Measurements from ENCODE around the gene CCDC47.
"Not testable (repeated sequence)": the region's sequence is repeated elsewhere in the genome, so short reads cannot be mapped to it uniquely, and the experiment has no call there.

CCDC47 gene

DNA sequence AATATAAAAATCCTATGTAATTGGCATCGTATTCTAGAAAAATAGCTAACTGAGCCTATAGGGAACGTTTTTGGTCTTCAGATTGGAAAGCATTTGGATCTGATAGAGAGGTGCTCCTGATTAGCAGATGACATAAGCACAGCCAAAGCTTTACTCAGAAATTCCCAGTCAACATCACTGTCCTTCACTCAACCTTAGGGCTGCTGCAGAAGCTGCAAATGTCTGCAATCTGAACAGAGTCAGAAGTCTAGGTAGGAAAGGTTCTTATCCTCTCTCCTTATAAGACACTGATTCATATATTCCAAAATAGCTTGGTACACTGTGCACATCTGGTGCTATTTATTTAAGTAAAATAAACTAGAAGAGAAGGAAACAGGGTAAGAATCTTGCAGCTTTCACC, 51.0 kb downstream of the CCDC47 start:
- DNase-seq (ENCODE audit: low read depth), result no peak

DNA sequence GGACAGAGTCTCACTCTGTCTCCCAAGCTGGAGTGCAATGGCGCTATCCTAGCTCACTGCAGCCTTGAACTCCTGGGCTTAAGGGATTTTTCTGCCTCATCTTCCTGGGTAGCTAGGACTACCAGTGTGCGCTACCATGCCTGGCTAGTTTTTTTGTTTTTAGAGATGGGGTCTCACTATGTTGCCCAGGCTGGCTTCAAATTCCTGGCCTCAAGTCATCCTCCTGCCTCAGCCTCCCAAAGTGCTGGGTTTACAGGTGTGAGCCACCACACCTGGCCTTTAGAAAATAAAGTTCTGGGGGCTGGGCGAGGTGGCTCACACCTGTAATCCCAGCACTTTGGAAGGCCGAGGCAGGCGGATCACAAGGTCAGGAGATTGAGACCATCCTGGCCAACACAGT, 53.2 kb downstream of the CCDC47 start:
- DNase-seq (ENCODE audit: low read depth), result not testable (repeated sequence)

DNA sequence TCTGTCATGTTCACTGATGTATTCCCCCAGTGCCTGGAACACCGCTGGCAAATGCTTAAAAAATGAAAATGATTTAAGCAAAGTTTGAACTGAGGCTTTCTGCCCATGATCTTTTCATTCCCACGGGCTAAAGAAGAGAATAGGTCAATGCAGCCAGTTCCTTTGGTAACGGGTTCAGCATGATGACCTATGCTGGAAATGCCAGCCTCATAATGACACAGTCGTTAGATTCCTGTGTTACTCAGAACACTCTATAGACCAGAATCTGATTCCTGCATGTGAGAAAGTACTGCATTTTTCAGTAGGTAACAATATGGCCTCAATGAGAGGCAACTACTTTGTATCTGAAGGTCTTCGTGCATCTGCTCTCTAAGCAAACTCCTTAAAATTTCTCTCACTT, 54.4 kb downstream of the CCDC47 start:
- no peak for DNase-seq (ENCODE audit: low read depth)

DNA sequence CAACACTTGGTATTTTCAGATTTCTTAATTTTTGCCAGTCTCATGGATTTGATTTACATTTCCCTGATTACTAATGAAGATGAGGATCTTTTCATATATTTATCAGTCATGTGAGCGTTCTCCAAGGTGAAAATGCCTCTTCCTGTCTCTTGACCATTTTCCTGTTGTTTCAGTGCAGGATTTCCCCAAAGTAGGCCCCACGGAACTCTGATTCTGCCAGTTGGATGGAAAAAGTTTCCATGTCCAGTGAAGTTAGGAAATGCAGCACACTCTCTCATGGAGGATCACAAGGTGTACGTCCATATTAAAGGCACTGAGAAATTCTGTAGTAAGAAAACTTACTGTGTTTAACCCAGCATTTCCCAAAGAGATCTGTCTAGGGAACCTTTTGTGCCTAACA, 57.0 kb downstream of the CCDC47 start:
- DNase-seq (ENCODE audit: low read depth), result no peak

DNA sequence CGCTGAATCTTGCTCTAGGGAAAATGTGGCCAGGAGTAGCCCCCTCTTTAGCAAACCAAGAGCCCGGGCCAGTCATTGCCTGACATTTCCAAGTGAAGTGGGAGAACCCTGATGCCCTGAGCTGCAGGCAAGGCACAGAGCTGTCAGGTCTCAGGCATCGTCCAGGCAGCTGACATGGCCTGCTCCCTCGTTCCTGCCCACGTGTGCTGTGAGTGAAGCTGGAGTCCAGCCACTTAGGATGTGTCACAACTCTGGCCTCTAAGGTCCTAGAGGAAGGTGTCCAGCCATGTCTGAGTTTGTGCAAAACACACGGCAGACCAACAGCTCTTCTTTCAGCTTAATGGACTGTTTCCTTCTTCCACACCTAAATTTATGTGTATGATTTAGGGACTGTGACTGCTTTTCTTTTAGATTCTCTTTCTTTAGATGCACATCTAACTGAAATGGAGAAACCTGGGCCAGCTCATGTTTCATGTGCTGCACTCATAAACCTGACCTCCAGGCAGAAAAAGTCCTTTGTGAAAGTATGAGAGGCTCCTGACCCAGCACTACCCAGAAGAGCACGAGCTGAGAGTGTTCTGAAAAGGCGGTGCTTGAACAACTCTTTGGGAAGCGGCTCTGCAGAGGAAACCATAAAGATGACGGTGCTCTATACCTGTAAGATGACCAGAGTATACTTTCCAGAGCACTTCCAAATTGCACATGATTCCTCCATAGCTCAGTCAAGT, 58.7 kb downstream of the CCDC47 start:
- no peak for DNase-seq (ENCODE audit: low read depth)

DNA sequence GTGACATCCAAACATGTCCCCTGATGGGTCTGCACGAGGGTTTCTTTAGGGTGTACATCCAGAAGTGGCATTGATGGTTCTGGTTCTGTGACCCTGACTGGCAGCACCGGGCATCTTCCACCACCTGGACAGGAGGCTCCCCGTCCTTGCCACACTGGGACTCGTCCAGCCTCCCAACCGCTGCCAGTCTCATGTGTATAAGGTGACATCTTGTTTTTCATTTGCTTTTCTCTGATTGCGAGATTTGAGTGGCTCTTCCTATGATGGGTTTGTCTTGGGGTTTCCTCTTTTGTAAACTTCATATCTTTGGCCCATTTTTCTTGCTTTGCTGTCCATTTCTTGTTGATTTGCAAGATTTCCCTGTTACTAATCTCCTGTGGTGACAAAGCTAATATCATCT, 64.3 kb downstream of the CCDC47 start:
- no peak for DNase-seq (ENCODE audit: low read depth)

DNA sequence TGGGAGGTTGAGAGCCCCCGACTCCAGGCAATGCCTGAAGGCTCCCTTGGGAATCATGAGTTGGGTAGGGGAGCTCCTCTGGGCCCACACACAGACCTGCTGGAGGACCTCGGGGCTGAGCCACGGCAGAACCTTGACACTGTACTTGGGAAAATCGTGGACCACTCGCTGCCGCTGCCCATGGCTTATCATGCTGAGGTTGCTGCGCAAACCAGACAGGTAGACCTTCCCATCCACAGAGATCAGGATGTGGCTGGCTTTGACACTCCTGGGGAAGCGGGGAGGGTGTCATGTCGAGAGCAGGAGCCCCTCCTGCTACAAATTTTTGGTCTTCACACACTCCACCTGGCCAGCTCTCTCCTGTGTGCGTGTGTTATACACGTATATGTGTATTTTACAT, 66.2 kb downstream of the CCDC47 start:
- DNase-seq (ENCODE audit: low read depth), result no peak

DNA sequence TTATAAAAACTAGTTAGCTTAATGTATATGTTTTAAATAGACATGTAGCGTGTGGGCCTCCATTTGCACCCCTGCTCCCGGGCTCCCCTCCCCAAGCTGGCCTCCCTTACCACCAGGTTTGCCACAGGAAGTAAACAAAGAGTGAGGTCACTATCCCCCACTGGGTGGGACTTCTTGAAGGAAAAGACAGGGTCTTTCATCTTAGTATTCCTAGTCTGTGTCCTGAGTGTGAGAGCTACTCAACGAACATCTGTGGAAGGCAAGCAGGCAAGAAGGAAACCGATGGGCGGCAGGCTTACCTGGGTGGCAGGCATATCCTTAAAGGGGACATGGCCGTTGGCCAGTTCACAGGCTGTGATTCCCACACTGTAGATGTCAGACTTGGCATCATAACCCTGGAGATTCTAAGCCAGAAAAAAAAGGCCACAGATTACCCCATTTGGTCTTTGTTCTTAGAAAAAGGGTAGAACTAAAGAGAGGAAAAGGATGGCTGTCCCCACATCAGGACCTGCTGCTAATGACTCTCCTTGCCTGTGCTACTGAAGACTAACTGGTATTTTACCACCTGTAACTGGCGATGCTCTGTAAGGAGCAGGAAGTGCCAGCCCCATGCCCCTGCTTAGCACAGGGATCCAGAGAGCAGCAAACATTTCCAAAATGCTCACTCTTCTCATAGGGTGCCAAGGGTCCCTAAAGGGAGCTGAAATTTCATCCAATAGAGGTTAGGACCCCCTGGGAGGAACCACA, 66.9 kb downstream of the CCDC47 start:
- no peak for DNase-seq (ENCODE audit: low read depth)

DNA sequence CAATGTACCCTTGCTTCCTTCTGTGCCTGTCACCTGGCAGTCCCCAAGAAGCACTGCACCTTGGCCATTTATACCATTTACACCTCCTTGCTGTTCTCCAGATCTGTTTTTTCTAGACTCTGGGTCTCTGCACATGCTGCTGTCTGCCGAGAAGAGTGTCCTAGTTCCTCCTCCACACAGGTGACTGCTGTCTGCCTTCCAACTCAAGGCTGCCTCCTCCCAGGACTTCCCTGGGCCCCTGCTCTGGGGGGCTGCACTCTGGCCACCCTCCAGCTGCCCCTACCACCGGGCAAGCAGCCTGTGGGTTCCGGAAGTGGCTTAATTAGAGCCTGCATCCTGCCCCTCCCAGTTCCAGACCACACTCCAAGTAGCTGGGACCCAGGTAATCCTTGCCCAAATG, 67.7 kb downstream of the CCDC47 start:
- no peak for DNase-seq (ENCODE audit: low read depth)

DNA sequence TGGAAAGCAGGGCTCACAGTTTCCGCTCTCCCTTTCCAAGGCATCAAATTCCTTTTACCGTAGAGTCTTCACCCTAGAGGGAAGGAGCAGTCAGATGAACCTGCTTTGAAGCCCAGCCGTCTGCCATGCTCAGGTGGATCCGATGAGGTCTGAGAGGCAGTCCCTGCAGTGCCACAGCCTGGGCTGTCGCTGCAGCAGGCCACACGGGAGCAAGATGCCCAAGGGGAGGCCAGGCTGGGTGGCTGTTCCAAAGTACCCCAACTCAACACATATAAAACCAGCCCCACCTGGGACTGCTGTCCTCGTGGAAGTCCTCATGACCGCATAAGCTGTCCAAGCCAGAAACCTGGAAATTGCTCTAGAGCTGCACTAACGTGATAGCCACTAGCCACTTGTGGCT, 68.6 kb downstream of the CCDC47 start:
- no peak for DNase-seq (ENCODE audit: low read depth)

DNA sequence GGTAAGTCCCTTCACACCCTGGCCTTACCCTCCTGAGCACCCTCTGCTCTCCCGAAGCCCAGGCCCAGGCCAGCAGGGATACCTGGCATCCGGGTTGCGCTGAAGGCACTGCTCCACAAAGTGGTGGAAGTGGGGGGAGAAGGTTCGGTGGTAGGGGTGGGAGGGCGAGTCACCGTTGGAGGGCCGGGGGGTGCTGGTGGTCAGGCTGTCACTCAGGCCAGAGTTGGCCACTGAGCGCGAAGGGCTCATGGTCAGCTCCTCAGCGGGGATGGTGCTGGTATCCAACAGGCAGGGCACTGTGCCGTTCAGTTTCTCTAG, 69.2 kb downstream of the CCDC47 start:
- DNase-seq (ENCODE audit: low read depth), result no peak

DNA sequence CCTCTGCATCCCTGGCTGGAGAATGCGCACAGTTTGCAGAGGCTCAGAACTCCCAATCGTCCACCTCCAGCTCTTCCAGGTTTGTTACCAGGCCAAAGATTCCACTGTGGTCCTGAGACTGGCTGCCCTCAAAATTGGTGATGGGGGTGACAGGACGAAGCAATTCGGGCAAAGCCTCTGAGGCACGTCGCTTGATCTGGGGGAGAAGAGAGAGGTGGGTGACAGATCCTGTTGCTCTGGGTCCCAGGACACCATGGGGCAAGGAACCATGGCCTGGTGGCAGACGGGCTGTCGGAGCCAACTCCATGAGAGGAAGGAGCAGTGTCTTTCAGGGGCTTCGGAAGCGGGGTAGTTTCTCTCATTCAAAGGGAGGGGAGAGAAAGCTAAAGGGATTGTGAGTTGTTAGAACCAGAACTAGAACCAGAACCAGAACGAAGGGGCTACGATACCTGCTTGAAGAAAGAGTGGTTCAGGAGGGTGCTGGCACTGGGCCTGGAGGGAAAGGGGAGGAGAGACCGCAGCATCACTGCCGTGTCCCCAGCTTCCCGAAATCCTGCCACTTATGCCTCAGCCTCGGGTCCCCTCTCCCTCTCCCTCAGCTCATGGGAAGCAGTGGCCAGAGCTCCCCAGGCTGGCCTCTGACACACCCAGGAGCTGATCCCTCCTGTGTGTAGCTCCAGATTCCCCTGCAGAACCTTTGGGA, 69.7 kb downstream of the CCDC47 start:
- DNase-seq (ENCODE audit: low read depth), result no peak

DNA sequence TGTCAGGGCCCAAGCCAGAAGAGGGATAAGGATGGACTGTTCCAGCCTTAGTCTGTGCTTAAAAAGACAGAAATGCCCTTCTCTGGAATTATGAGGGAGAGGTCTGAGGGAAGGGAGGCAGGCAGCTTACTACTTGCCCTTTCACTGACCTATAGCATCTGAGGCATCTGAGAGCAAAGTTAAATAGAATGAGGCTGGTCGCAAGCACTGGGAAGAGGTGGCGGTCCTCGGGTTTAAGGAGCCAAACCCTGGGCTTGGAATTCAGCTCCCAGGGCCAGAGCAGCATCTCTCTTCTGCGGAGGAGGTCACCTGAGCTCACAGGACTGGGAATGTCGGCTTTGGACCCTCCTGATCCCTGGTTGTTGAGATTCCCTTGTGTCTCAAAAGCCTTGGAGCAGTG, 70.4 kb downstream of the CCDC47 start:
- no peak for DNase-seq (ENCODE audit: low read depth)

DNA sequence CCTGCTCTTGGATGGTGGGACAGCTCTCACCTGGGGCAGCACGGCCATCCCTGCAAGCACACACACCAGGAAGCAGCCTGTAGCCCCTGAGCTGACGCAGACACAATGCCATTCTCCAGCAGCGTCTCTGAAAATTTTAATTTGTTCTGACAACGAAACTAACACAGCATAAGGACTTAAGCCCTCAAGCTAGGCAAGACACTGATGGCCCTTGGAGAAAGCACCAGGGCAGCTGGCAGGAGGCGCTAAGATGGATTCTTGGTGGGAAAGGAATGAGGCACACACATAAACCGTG, 70.7 kb downstream of the CCDC47 start:
- DNase-seq (ENCODE audit: low read depth), result no peak

DNA sequence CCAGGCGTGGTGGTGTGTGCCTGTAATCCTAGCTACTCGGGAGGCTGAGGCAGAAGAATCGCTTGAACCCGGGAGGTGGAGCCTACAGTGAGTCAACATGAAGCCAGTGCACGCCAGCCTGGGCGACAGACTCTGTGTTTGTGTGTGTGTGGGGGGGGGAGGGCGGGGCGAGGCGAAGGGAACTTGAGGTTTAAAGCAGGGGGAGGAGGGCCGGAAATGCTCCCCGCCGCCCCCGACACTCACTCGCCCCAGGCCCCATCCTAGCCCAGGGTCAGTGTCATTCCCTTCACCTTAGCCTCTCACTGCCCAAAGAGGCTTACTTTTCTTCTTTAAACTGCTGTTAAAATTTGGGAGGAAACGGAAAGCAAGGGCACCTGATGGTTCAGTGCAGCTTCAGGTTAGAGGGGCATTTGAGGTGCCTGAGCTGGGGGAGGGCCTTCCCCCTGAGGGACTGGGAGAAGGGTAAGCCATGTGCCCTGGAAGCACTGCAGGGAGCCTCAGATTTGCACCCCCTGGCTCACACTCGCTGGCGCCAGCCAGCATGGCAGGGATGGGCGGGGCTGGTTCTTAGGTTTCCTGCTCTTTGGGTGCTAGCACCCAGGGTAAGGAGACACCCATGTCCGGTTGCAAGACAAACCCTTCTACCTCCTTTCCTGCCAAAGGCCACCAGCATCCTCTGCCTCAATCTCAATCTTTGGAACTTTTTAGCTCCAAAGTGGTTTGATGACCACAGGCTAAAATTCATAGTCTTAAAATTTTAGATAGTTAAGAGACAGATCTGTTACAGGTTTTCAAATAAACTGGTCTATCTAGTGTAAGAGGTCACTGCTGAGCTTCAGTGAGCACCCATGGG, 71.3 kb downstream of the CCDC47 start:
- DNase-seq (ENCODE audit: low read depth), result no peak

DNA sequence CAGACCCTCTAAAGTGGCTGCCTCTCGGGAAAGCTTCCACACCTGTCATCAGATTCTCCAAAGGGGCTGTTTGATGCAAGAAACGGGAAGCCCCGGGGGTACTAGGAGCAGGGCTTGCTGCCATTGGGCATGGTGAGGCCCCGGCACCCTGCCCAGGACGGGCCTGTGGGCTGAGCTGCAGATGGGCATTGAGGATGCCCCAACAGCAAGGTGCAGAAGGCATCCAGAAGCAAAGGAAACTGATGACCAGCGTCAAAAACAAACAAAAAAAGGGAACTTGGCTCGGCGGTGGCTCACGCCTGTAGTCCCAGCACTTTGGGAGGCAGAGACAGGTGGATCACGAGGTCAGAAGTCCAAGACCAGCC, 72.0 kb downstream of the CCDC47 start:
- DNase-seq (ENCODE audit: low read depth), result no peak

DNA sequence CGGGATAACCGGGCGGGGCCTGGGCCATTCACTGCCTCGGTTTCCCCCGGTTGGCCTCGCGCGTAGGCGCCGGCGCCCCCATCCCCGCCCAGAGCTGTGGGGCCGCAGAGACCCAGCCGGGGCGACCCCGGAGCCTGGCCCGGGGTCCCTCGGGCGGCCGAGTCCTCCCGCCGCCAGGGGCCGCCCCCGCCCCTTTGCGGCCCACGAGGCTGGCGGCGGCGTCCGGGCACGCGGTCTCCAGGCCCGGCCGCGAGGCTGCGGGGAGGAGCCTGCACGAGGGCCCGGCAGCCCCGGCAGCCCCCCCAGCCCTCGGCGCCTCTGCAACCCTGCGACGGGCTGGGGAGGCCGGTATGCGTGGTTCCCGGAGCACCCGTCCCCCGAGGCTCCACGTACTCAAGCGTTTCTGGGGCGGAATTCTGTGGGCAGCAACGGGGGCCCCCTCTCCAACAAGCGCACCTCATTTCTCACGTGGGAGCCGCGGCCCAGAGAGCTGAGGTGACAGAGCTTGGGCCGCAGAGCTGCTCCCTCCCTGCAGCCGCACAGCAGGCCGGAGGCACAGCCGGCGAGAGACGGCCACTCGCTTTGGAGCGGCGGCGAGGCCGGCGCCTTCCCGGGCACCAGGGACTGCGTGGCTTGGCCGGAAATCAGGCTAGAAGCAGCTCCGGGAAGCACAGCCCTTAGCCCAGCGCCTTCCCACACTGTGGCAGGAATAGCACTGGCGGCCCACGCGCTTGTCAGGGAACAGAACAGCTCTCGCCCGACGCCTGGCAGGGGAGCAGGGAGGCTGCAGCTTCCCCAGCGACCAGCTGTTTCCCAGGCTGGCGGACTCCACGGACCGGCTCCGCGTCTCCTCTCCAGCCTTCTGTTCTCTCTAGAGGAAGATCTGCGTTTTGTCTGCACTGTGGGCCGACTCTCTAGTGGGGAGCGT, 72.6 kb downstream of the CCDC47 start:
- DNase-seq (ENCODE audit: low read depth), result no peak

DNA sequence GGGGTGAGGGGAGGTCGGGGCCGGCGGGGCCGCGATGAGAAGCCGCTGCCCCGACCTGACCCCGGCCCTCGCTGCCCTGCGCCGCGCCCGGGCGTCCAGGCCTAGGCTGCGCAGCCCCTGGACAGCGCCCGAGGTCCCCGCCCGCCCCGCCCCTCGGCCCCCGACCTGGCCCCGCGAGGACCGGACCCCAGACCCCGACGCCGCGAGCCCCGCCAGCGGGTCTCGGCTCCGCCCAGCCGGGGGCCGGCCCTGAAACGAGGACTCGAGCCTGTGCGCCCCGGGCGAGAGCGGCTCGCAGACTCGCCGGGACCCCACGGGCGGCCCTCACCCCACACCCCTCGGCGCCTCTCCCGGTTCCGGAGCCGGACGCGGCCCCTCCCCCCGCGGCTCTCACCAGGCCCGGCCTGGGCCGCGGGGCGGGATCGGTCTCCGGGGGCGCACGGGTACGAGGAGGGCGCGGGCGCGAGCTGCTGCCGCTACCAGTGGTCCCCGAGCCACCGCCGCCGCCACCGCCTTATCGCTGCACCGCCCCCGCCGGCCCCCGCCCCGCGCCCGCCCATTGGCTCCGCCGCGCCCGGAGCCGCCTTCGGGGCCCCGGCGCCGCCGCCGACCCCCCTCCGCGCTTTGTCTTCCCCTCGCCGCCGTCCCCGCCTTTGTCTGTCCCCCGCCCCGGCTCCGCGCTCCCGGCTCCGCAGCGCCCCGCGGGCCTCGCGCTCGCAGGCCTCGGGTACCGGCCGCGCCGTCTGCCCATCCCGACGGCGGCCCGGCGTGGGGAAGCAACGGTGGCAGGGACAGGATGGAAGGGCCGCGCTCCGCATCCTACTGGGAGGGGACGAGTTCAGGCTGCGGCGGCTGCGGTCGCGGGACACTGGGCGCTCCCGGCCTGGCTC, 73.5 kb downstream of the CCDC47 start, which contains the start of gene LIMD2:
TSS of gene LIMD2 (minus strand) at position 488 of the 890 bp plus-strand sequence. CDS start 827 bp downstream, outside the sequence.
- no peak for DNase-seq (ENCODE audit: low read depth)

DNA sequence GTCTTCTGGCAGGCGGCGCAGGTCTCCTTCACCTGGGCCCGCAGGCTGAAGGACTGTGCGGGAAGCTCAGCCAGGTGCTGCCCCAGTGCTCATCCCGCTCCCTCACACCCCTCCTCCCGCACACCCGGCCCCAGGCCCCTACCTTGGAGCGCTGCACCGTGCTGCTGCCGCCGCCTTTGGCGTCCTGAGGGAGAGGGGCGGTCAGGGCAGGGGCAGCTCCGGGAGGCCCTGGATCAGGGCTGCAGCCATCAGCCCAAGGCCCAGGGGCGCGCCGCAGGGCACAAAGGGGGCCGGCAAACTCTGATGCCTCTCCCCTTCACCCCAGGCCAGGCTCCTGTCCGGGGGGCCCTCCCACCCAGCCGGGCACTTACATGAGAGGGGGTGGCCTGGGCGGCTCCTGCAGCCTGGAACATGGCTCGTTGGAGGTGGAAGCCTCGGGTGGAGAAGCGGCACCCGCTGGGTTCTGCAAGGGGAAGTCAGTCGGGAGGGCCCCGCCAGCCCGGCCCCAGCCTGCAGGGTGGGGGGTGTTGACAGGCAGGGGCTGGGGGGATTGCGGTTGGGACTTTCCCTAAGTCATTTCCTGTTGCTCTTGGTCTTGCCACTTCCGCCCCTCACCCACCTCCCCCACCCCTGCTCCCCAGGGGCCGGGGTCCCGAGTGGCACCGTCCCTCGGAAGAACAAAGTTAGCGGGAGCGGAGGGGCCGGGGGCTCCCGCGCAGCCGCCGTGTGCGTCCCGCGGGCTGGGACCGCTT, 74.3 kb downstream of the CCDC47 start:
- no peak for DNase-seq (ENCODE audit: low read depth)

All from GM04504 (cell line).